GM18505 (cell line): ENCODE data around the gene MMP17.

Source experiments
- ATAC-seq: cut with Tn5 transposase; IDR thresholded peaks from one replicate; pipeline ENCODE4 v1.9.1; 2021; ENCODE audit not compliant: unreplicated experiment
- POLR2A ChIP-seq: IDR thresholded peaks from 4 replicates; pipeline ENCODE4 v1.6.1; 2011; ENCODE audit warnings: borderline replicate concordance; ENCODE audit not compliant: insufficient read depth, insufficient read length; ENCODE audit errors: extremely low read depth

The MMP17 gene

DNA sequence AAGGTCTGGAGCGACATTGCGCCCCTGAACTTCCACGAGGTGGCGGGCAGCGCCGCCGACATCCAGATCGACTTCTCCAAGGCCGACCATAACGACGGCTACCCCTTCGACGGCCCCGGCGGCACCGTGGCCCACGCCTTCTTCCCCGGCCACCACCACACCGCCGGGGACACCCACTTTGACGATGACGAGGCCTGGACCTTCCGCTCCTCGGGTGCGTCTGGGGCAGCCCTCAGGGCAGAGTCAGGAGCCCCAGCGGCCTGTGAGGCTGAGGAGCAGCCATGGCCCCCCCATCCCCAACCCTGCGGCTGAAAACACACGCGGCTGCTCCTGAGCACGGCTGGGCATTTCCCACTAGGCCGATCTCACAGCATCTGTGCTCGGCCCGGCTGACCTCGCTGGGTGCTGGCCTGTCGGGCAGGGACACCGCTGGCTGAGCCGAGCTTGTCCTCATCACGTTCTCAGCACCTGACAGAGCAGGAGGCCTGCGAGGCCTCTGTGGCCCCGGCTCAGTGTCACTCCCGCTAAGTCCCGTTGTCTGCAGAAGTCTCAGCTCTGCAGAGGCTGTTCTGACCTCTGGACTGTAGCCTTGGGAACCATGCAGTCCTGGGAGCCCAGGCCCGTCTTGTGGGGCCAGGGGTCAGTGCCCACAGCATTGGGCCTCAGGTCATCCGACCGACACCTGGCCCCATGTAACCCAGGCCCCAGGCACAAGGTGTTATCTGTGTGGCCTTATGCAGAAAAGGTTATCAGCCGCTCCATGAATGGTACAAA lies 12.6 kb downstream of the MMP17 start:
- ATAC-seq, result no peak

DNA sequence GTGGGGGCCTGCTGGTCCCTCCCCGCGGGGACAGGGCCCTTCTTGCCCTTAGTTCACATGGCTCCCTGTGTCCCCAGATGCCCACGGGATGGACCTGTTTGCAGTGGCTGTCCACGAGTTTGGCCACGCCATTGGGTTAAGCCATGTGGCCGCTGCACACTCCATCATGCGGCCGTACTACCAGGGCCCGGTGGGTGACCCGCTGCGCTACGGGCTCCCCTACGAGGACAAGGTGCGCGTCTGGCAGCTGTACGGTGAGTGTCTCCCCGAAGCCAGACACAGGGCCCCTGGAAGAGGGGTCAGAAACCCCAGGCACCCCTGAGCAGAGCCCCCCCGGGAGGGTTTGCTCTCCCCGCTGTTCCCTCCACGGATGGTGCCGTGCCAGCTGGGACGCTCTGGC lies 13.4 kb downstream of the MMP17 start:
- no peak for ATAC-seq
- no peak for TF ChIP-seq POLR2A

More for the DNA sequence above, 12.6 kb downstream of the MMP17 start:
- TF ChIP-seq POLR2A, result no peak

DNA sequence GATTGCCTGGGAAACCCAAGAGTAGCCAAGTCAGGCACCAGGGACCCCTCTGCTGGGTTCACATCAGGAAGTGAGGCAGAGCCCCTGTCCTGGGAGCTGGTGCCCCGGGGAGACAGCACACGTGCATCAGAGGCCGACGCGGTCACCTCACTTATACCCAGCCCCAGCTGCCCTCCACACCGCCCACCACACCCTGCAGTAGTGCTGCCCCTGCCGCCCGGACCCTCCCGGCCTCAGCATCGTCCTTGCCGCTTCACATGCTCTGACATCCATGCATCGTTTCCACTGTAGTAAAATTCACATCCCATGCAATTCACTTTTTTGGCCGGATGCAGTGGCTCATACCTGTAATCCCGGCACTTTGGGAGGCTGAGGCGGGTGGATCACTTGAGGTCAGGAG lies 14.0 kb downstream of the MMP17 start:
- ATAC-seq, result no peak
- no peak for TF ChIP-seq POLR2A

DNA sequence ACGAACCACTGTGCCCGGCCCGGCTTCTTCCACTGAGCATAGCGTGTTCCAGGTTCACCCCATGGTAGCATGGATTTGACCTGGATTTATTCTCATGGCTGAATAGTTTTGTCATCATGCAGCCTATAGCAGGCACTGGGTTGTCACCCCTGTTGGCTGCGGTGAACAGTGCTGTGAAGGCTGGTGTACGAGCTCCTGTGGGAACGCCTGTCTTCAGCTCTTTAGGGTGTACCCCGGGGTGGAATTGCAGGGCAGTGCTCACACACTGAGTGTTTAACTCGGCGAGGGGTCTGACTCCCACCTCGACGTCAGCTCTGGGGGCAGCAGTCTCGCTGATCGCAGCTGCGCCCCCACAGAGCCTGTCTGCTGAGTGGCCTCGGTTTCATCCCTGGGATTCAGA lies 15.3 kb downstream of the MMP17 start:
- no peak for ATAC-seq
- no peak for TF ChIP-seq POLR2A

DNA sequence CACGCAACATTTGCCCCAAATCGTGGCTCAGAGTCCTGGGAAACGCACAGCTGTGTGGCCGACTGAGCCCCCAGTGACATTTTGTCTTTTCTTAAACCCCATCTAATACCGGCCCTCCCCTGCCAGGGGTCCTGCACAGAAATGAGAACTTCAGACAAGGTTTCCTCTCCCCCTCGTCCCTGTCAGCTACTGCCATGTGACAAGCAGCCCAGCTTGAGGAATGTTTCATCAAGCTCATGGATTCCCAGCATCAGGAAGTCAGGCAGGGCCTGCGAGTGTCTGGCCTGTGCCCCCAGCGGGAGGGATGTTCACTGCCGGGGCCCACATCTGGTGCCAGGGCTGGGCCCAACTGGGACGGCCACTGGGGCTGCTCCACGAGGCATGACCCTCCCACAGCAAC lies 15.9 kb downstream of the MMP17 start:
- ATAC-seq, result no peak
- no peak for TF ChIP-seq POLR2A

- no peak for TF ChIP-seq POLR2A
- no peak for ATAC-seq
Measured at GRCh38 chr12:131844656-131845055, 16.5 kb downstream of the MMP17 start.

- no peak for TF ChIP-seq POLR2A
- ATAC-seq, result no peak
Measured at GRCh38 chr12:131845121-131845520, 16.9 kb downstream of the MMP17 start.

DNA sequence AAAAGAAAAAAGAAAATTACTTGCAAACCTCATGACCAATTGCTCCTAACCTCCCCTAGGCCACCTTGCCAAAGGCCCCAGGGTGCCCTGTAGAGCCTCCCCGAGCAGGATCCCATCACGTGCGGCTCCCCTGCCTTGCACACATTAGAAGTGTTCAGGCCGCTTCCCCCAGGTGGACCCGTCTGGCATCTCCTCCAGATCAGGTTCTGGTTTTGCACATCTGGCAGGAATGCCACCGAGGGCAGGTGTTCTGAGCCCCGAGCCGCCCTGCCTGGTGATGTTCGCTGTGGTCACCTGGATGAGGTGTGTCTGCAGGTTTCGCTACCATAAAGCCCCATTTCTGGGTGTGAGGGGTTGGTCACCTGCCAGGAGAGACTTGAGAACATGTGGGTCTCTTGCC lies 19.3 kb downstream of the MMP17 start:
- no peak for ATAC-seq
- no peak for TF ChIP-seq POLR2A

GRCh38 chr12:131848753-131849152 lies 20.6 kb downstream of the MMP17 start:
- ATAC-seq, result no peak
- no peak for TF ChIP-seq POLR2A

DNA sequence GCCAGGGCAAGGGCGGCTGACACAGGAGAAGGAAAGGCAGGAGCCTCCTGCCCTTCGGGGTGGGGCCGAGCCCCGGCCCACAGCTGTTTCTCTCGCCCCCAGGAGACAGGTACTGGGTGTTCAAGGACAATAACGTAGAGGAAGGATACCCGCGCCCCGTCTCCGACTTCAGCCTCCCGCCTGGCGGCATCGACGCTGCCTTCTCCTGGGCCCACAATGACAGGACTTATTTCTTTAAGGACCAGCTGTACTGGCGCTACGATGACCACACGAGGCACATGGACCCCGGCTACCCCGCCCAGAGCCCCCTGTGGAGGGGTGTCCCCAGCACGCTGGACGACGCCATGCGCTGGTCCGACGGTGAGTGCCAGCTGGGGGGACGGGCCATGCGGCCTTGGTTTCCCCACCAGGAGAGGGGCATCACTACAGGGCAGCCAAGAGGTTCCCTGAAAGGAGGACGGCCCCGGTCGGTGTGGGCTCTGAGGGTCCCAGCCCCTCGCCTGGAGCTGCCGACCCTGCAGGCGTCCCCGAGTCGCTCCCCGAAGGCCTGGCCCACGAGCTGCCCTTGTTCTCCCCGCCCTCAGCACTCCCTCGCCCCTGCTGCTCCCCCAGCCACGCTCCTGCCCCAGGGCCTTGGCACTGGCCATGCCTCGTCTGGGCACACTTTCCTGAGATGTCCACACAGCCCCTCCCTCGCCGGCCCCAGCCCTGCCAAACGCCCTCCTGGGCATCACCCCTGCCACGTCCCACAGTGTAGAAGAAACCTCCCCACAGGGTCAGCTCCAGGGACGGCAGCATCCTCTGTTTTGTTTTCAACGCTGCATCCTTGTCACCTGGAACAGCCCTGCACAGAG lies 21.7 kb downstream of the MMP17 start:
- no peak for TF ChIP-seq POLR2A
- ATAC-seq, result no peak

DNA sequence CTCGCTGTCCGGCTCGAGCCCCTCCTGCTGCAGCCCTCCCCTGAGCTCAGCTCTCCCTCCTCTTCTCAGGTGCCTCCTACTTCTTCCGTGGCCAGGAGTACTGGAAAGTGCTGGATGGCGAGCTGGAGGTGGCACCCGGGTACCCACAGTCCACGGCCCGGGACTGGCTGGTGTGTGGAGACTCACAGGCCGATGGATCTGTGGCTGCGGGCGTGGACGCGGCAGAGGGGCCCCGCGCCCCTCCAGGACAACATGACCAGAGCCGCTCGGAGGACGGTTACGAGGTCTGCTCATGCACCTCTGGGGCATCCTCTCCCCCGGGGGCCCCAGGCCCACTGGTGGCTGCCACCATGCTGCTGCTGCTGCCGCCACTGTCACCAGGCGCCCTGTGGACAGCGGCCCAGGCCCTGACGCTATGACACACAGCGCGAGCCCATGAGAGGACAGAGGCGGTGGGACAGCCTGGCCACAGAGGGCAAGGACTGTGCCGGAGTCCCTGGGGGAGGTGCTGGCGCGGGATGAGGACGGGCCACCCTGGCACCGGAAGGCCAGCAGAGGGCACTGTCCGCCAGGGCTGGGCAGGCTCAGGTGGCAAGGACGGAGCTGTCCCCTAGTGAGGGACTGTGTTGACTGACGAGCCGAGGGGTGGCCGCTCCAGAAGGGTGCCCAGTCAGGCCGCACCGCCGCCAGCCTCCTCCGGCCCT lies 22.8 kb downstream of the MMP17 start:
- no peak for TF ChIP-seq POLR2A
- no peak for ATAC-seq

DNA sequence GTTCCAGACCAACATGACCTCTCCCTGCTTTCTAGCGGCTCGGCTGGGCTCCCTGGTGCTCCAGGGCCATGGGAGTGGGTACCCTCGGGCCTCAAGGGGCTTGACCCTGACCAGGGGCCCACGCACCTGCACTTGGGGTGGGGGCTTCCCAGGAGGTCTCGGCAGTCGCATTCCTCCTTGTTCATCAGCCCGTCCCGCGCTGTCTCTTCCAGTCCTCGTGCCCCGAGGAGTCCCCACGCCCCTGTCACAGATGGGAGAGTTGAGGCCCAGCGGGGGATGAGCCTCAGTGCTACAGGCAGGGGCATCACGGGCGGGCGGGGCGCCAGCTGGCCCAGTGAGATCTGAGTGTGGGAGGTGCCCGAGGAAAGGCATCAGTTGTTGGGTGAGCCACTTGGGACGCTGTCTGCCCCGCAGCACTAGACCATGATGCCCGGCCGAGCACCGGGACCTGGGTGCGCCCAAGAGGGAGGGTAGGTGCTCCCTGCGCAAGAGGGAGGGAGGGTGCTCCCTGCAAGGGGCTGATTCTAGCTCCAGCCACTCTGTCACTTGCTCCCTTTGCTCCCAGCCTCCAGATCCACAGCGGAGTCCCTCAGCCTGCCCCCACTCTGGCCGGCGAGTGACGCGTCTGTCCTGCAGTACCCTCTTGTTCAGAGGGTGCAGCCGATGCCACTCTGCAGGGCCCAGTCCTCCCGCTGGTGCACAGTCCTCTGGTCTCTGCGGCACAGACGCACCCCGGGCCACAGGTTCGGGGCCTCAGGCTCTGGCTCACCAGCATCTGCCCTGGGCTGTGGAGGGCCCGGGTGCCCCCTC lies 23.8 kb downstream of the MMP17 start:
- no peak for TF ChIP-seq POLR2A
- ATAC-seq, result no peak
